ENCODE results near the gene CCDC141.

The CCDC141 gene

DNA sequence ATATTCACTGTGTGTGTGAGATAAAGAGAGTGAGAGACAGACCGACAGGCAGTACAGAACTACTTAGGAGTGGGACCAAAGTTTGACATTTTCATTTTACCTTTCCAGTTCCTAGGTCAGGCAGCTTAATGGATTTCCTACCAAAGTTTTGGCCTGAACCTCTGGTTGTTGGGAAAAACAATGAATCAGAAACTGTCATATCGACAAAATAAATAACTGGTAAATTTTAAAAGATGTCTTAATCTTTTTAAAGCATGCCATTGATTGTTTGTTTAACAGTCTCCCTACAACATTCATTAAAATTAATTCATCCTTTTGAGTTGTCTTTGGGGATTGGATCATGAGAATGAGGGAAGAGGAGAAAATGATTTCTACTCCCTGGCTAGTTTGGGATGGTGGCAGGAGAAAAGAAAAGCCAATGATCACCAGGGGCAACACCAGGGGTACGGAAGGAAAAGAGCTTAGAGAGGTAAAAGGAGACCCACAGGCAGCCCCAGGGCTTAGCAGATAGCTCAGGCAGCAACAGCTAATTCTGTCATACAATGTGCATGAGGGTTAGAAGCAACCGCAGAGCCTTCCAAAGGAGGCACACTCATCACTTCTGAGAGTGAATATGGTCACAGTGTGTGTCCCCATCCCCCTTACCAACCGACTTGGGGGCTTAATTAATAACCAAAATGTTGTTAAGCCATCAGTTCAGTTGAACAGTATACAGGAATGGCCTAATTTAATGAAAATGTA is 98.5 kb downstream of the CCDC141 start:
- Histone ChIP-seq H3K27me3 (ENCODE audit: insufficient read depth, poor library complexity, severe bottlenecking) (no peaks in the 10 kb centered on the region), H3K4me3 (replicated peaks; ENCODE audit: insufficient read depth, low read length) (no peak overlapping the region), H3K27ac (replicated peaks) (no peak overlapping the region)
- no peak for DNase-seq (ENCODE audit: low read depth in 1 of 2, low spot score in 1 of 2)
- no peak for TF ChIP-seq SPI1 (IDR thresholded peaks at IDR 0.05; ENCODE audit: borderline replicate concordance, low read depth)
- TF ChIP-seq, protein P1, sequence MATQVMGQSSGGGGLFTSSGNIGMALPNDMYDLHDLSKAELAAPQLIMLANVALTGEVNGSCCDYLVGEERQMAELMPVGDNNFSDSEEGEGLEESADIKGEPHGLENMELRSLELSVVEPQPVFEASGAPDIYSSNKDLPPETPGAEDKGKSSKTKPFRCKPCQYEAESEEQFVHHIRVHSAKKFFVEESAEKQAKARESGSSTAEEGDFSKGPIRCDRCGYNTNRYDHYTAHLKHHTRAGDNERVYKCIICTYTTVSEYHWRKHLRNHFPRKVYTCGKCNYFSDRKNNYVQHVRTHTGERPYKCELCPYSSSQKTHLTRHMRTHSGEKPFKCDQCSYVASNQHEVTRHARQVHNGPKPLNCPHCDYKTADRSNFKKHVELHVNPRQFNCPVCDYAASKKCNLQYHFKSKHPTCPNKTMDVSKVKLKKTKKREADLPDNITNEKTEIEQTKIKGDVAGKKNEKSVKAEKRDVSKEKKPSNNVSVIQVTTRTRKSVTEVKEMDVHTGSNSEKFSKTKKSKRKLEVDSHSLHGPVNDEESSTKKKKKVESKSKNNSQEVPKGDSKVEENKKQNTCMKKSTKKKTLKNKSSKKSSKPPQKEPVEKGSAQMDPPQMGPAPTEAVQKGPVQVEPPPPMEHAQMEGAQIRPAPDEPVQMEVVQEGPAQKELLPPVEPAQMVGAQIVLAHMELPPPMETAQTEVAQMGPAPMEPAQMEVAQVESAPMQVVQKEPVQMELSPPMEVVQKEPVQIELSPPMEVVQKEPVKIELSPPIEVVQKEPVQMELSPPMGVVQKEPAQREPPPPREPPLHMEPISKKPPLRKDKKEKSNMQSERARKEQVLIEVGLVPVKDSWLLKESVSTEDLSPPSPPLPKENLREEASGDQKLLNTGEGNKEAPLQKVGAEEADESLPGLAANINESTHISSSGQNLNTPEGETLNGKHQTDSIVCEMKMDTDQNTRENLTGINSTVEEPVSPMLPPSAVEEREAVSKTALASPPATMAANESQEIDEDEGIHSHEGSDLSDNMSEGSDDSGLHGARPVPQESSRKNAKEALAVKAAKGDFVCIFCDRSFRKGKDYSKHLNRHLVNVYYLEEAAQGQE (IDR thresholded peaks at IDR 0.05; ENCODE audit: insufficient replicate concordance, low read depth) = no peak
- TF ChIP-seq POLR2AphosphoS5 (IDR thresholded peaks at IDR 0.05; ENCODE audit: low read depth) = no peak
- no peak for TF ChIP-seq GABPA (IDR thresholded peaks at IDR 0.05; ENCODE audit: low read depth)
- TF ChIP-seq, protein P2, sequence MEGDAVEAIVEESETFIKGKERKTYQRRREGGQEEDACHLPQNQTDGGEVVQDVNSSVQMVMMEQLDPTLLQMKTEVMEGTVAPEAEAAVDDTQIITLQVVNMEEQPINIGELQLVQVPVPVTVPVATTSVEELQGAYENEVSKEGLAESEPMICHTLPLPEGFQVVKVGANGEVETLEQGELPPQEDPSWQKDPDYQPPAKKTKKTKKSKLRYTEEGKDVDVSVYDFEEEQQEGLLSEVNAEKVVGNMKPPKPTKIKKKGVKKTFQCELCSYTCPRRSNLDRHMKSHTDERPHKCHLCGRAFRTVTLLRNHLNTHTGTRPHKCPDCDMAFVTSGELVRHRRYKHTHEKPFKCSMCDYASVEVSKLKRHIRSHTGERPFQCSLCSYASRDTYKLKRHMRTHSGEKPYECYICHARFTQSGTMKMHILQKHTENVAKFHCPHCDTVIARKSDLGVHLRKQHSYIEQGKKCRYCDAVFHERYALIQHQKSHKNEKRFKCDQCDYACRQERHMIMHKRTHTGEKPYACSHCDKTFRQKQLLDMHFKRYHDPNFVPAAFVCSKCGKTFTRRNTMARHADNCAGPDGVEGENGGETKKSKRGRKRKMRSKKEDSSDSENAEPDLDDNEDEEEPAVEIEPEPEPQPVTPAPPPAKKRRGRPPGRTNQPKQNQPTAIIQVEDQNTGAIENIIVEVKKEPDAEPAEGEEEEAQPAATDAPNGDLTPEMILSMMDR (IDR thresholded peaks at IDR 0.05; ENCODE audit: insufficient read depth, low read length) = no peak

GRCh38 chr2:178949584-178949983 is 100.4 kb downstream of the CCDC141 start:
- Histone ChIP-seq H3K27me3 (ENCODE audit: insufficient read depth, poor library complexity, severe bottlenecking) (no peaks in the 10 kb centered on the region), H3K4me3 (replicated peaks; ENCODE audit: insufficient read depth, low read length) (no peak overlapping the region), H3K27ac (replicated peaks) (no peak overlapping the region)
- DNase-seq (ENCODE audit: low read depth in 1 of 2, low spot score in 1 of 2) = no peak
- TF ChIP-seq GABPA (IDR thresholded peaks at IDR 0.05; ENCODE audit: low read depth) (no peak), SPI1 (IDR thresholded peaks at IDR 0.05; ENCODE audit: borderline replicate concordance, low read depth) (no peak), POLR2AphosphoS5 (IDR thresholded peaks at IDR 0.05; ENCODE audit: low read depth) (no peak)
- TF ChIP-seq, protein P2 (IDR thresholded peaks at IDR 0.05; ENCODE audit: insufficient read depth, low read length) = no peak
- TF ChIP-seq, protein P1 (IDR thresholded peaks at IDR 0.05; ENCODE audit: insufficient replicate concordance, low read depth) = no peak

- TF ChIP-seq, protein P1 (IDR thresholded peaks at IDR 0.05; ENCODE audit: insufficient replicate concordance, low read depth) = no peak
- TF ChIP-seq, protein P2 (IDR thresholded peaks at IDR 0.05; ENCODE audit: insufficient read depth, low read length) = no peak
- no peak for TF ChIP-seq GABPA (IDR thresholded peaks at IDR 0.05; ENCODE audit: low read depth)
- TF ChIP-seq POLR2AphosphoS5 (IDR thresholded peaks at IDR 0.05; ENCODE audit: low read depth) = no peak
- no peak for TF ChIP-seq SPI1 (IDR thresholded peaks at IDR 0.05; ENCODE audit: borderline replicate concordance, low read depth)
- no peak overlapping the region for H3K27ac ChIP-seq (replicated peaks)
- DNase-seq (ENCODE audit: low read depth in 1 of 2, low spot score in 1 of 2) = no peak
- no peaks in the 10 kb centered on the region for H3K27me3 ChIP-seq (ENCODE audit: insufficient read depth, poor library complexity, severe bottlenecking)
- H3K4me3 ChIP-seq (replicated peaks; ENCODE audit: insufficient read depth, low read length) = no peak overlapping the region
Observed at GRCh38 chr2:178949151-178949550, 100.8 kb downstream of the CCDC141 start.
